Vagina (tissue), 2 donors: ENCODE results near the gene ALOX12B.

ENCODE experiments used
- POLR2A ChIP-seq, 2 donors: fragments of 450-650 bp; IDR thresholded peaks; one replicate each; pipeline ENCODE4 v1.6.1; 2017; ENCODE audit warnings: antibody characterized with exemption in 2 of 2, mild to moderate bottlenecking in 2 of 2, moderate library complexity in 2 of 2
- POLR2AphosphoS5 ChIP-seq, 2 donors: sonication (generic); formaldehyde crosslinking; IDR thresholded peaks; one replicate each; pipeline ENCODE4 v1.9.0; 2017; ENCODE audit warnings: antibody characterized with exemption in 2 of 2, mild to moderate bottlenecking in 2 of 2, low read depth in 1 of 2; ENCODE audit not compliant: insufficient read depth in 1 of 2
- TF ChIP-seq, protein P1 (sequence below), 3 experiments: fragments of 450-650 bp in 2 of 3; fragments of 200-600 bp in 1 of 3; sonication (generic) in 1 of 3; IDR thresholded peaks; one replicate each; pipeline ENCODE4 v1.5.1; 2017 to 2019; ENCODE audit warnings: antibody characterized with exemption in 3 of 3, mild to moderate bottlenecking in 2 of 3, moderate library complexity in 2 of 3

GRCh38 chr17:8080799-8081219, 6.7 kb downstream of the ALOX12B start:
- TF ChIP-seq POLR2A (IDR thresholded peaks at IDR 0.05), result no peak
- TF ChIP-seq, protein P1, sequence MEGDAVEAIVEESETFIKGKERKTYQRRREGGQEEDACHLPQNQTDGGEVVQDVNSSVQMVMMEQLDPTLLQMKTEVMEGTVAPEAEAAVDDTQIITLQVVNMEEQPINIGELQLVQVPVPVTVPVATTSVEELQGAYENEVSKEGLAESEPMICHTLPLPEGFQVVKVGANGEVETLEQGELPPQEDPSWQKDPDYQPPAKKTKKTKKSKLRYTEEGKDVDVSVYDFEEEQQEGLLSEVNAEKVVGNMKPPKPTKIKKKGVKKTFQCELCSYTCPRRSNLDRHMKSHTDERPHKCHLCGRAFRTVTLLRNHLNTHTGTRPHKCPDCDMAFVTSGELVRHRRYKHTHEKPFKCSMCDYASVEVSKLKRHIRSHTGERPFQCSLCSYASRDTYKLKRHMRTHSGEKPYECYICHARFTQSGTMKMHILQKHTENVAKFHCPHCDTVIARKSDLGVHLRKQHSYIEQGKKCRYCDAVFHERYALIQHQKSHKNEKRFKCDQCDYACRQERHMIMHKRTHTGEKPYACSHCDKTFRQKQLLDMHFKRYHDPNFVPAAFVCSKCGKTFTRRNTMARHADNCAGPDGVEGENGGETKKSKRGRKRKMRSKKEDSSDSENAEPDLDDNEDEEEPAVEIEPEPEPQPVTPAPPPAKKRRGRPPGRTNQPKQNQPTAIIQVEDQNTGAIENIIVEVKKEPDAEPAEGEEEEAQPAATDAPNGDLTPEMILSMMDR (IDR thresholded peaks at IDR 0.05), result no peak
- no peak for TF ChIP-seq POLR2AphosphoS5 (IDR thresholded peaks at IDR 0.05; ENCODE audit: insufficient read depth in 1 of 2, low read depth in 1 of 2)
